Heart right ventricle (tissue), 16 donors: Measurements from ENCODE around the gene EEFSEC. TPM values are rescaled to one million over a fixed set of nuclear protein-coding genes. Genes with fewer than 3 reads are reported as not detected.

Source experiments
- ATAC-seq, 8 donors: fragments of 200-7000 bp; cut with Tn5 transposase; one replicate each; pipeline ENCODE4 v1.9.1; 2020; ENCODE audit warnings: mild to moderate bottlenecking in 8 of 8, moderate library complexity in 8 of 8, moderate number of reproducible peaks in 1 of 8
- DNase-seq, 2 donors: peaks; one replicate each; pipeline ENCODE4 v3.0.0-alpha.2; 2020
- H3K27ac ChIP-seq, 10 donors: fragments of 200-600 bp; sonication (generic) in 2 of 10; one replicate each; pipeline versions ENCODE4 v1.5.0 to v1.8.0; 2020 to 2022; ENCODE audit warnings: mild to moderate bottlenecking in 3 of 10
- H3K27me3 ChIP-seq, 7 donors: fragments of 200-600 bp; one replicate each; pipeline ENCODE4 v1.8.0; 2021 to 2022; ENCODE audit warnings: mild to moderate bottlenecking in 2 of 7
- H3K36me3 ChIP-seq, 9 donors: fragments of 200-600 bp; sonication (generic) in 1 of 9; one replicate each; pipeline versions ENCODE4 v1.5.0 to v1.8.0; 2020 to 2022; ENCODE audit warnings: mild to moderate bottlenecking in 2 of 9
- H3K4me1 ChIP-seq, 9 donors: fragments of 200-600 bp; sonication (generic) in 1 of 9; one replicate each; pipeline versions ENCODE4 v1.5.0 to v1.8.0; 2020 to 2022; ENCODE audit warnings: mild to moderate bottlenecking in 4 of 9
- H3K4me3 ChIP-seq, 10 donors: fragments of 200-600 bp; sonication (generic) in 2 of 10; one replicate each; pipeline versions ENCODE4 v1.5.0 to v1.8.0; 2020 to 2022; ENCODE audit warnings: mild to moderate bottlenecking in 7 of 10, moderate library complexity in 2 of 10
- H3K9me3 ChIP-seq, 11 donors: fragments of 200-600 bp in 10 of 11; sonication (generic) in 2 of 11; one replicate each; pipeline versions ENCODE4 v1.5.0 to v1.8.0; 2013 to 2022; ENCODE audit warnings: mild to moderate bottlenecking in 2 of 11, control low read depth in 1 of 11, moderate library complexity in 1 of 11
- CTCF ChIP-seq, 9 donors: fragments of 200-600 bp; sonication (generic) in 2 of 9; IDR thresholded peaks; one replicate each; pipeline versions ENCODE4 v1.5.0 to v1.8.0; 2021 to 2022; ENCODE audit warnings: antibody characterized with exemption in 9 of 9, mild to moderate bottlenecking in 5 of 9, moderate library complexity in 1 of 9
- WGBS, 2 donors: extraction: QIAGEN DNeasy Blood & Tissue Kit; methylation state at CpG; one replicate each; pipeline ENCODE4 v1.1.7; 2013; ENCODE audit warnings: inconsistent platforms in 1 of 2; 5-methylcytosine and 5-hydroxymethylcytosine counted together
- intact Hi-C, 10 donors: fragments of 100-400 bp; cut with DNase I; formaldehyde crosslinking; loops; one replicate each; pipeline versions ENCODE4 v1.11.1 to v1.14.2; 2022
- polyA plus RNA-seq, 2 donors: library from polyadenylated mRNA; stranded (reverse); fragments of 200-250 nt; gene quantifications; one replicate each; pipeline ENCODE4 v1.2.3, GENCODE V29; 2013
- total RNA-seq, 10 donors: library from RNA; stranded (reverse); fragmentation: NEBNext Ultra II Directional in 3 of 10; extraction: Animal tissue kit (Norgen Biotek cat#: 25700) in 3 of 10; gene quantifications; one replicate each; pipeline versions ENCODE4 v1.2.1 to v1.2.4, GENCODE V29; 2021 to 2023
- donor health status: Arrhythmogenic right ventricular cardiomyopathy.
- donor health status: ischemic (EF 13 %, LVEDD 7.1; RV severe dilation, severe dysfunction).
- donor health status: healthy with polysubstance abuse.
- donor health status: DM: no; HTN: yes; CAD: no.
- donor health status: DM: no; HTN: no; CAD: no.
- donor health status: ischemic (EF 25% LVEDD 6.9; RV normal size, moderate dysfunction).
- donor health status: ischemic (EF 25% LVEDD 5.7; RV mildly dilated, moderate dysfunction).
- donor health status: healthy.
- donor health status: DM: yes; HTN: yes; CAD: no.
- donor health status: Ischemic cardiomyopathy.
- donor health status: ischemic (EF 35%, LVEDD 5.7; RV mildly dilated, moderate dysfunction).
- donor health status: nonischemic (EF 11% LVEDD 7.7; RV severe dilation, severe dysfunction).
- donor health status: DM: yes; HTN: yes; CAD: no.
- donor health status: PGD.
- donor health status: ischemic (EF 29% LVEDD 5.4; RV normal size, mild dysfunction).
- donor health status: nonischemic (EF 23%, LVEDD 6.1; RV moderate dilation, normal function).

Gene EEFSEC
- total and polyA plus RNA-seq, 12 donors, result 16.5 to 29.5 (median 25.0) TPM

- DNase-seq, result peak in 1 of 2 donors; percentile 58
- no peak for TF ChIP-seq CTCF (IDR thresholded peaks at IDR 0.05)
- H3K4me3 ChIP-seq, result no peak overlapping the region
- H3K27me3 ChIP-seq, result no peaks in the 10 kb centered on the region
- intact Hi-C loops, result no loop called here
- no peaks in the 10 kb centered on the region for H3K9me3 ChIP-seq
- H3K36me3 ChIP-seq, result no peaks in the 10 kb centered on the region
- WGBS, 2 donors, result 29 to 46% methylated on average over 2 of the region's 2 CpGs
- H3K27ac ChIP-seq, result peak overlapping the region; percentile 53 to 86 (median 74)
- peak; percentile 47 to 80 (median 62) for ATAC-seq
- H3K4me1 ChIP-seq, result peaks cover 20 to 65% (median 60%) of the 10 kb centered on the region in 9 donors
Observed at GRCh38 chr3:128369121-128369703, 215.9 kb downstream of the EEFSEC start.

- DNase-seq, result no peak
- no peaks in the 10 kb centered on the region for H3K27me3 ChIP-seq
- no peak for TF ChIP-seq CTCF (IDR thresholded peaks at IDR 0.05)
- H3K9me3 ChIP-seq, result no peaks in the 10 kb centered on the region
- H3K4me1 ChIP-seq, result peaks cover 16 to 57% (median 53%) of the 10 kb centered on the region in 9 donors
- 67 to 73% methylated on average over 10 of the region's 10 CpGs for WGBS, 2 donors
- H3K27ac ChIP-seq, result peak overlapping the region; percentile 53 to 86 (median 74)
- intact Hi-C loops, result no loop called here
- no peaks in the 10 kb centered on the region for H3K36me3 ChIP-seq
- ATAC-seq, result peak in 5 of 8 donors; percentile 15 to 44 (median 15)
- no peak overlapping the region for H3K4me3 ChIP-seq
Observed at GRCh38 chr3:128369881-128370642, 216.8 kb downstream of the EEFSEC start.

- Histone ChIP-seq H3K4me3 (no peak overlapping the region), H3K9me3 (no peaks in the 10 kb centered on the region), H3K4me1 (peaks cover 8 to 40% (median 33%) of the 10 kb centered on the region in 9 donors), H3K36me3 (no peaks in the 10 kb centered on the region), H3K27me3 (no peaks in the 10 kb centered on the region), H3K27ac (no peak overlapping the region)
- TF ChIP-seq CTCF (IDR thresholded peaks at IDR 0.05), result no peak
- DNase-seq, result no peak
- no peak for ATAC-seq
- 94 to 95% methylated on average over 5 of the region's 5 CpGs for WGBS, 2 donors
- intact Hi-C loops, result no loop called here
Observed at GRCh38 chr3:128372281-128372680, 219.0 kb downstream of the EEFSEC start.

- H3K27ac ChIP-seq, result no peak overlapping the region
- H3K4me3 ChIP-seq, result no peak overlapping the region
- peaks cover 9 to 40% (median 32%) of the 10 kb centered on the region in 9 donors for H3K4me1 ChIP-seq
- ATAC-seq (no peak), DNase-seq (no peak)
- no peaks in the 10 kb centered on the region for H3K9me3 ChIP-seq
- H3K27me3 ChIP-seq, result no peaks in the 10 kb centered on the region
- H3K36me3 ChIP-seq, result no peaks in the 10 kb centered on the region
- 96 to 98% methylated on average over 10 of the region's 10 CpGs for WGBS, 2 donors
- no peak for TF ChIP-seq CTCF (IDR thresholded peaks at IDR 0.05)
- intact Hi-C loops, result no loop called here
Observed at GRCh38 chr3:128372707-128373533, 219.6 kb downstream of the EEFSEC start.
